Lung microvascular endothelial cell (primary cell): ENCODE data around the gene MYEOV. TPM values are rescaled to one million over a fixed set of nuclear protein-coding genes. Genes with fewer than 3 reads are reported as not detected.

Experiments
- DNase-seq, 2 donors: peaks; one replicate each; pipeline versions ENCODE4 v3.0.0 to v3.0.0-alpha.2; 2010; ENCODE audit warnings: low read depth in 2 of 2
- total RNA-seq: library from RNA; depleted of rRNA; stranded (reverse); fragments of >200 nt; gene quantifications from 2 replicates; pipeline ENCODE4 v1.2.1, GENCODE V29; 2014

MYEOV gene
- total RNA-seq, 1 donor from 2014 or later, result not detected

DNA sequence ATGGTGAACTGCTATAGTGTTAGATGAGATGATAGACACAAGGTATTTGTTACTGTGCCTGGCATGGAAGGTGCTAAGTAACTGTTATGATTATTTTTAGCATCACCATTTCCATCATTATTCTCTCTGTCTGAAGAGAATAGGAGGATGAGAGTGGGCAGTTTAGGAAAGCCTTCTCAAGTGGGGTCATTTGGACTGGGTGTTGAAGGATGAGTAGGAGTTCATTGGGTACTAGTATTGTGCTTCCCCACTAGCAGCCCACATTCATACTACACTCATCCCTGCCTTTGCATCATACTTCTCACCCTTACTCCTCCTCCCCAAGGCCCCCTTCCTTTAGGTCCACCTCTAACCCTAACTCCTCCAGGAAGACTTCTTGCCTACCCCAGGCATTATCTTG is 20.6 kb downstream of the MYEOV start:
- no peak for DNase-seq

GRCh38 chr11:69316956-69317355 is 23.0 kb downstream of the MYEOV start:
- no peak for DNase-seq

DNA sequence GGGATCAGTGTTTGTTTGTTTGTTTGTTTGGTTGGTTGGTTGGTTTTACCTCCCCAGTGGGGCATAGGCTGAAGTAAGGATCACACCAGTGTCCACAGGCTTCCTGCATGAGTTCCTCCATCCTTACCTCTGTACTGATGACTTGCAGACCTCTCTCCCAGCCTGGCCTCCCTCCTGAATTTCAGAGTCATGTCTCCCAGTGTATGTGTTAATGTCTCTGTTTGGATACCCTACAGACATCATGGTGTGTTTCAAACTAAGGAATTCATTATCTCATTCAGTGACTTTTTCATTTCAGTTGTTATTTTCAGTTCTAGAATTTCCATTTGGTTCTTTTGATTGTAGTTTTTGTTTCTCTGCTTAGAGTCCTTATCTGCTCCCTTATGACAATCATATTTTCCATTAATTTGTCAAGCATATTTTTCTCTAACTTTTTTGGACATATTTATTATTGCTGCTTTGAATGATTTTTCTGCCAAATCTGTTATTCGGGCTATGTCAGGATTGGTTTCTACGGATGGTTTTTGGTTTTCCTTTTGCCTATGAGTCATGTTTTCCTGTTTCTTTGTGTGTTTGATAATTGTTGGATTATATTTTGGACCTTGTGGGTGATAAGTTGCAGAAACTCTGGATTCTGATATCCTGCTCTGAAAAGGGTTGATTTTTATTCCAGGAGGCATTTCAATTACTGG is 23.6 kb downstream of the MYEOV start:
- peak; percentile 62 to 72 for DNase-seq

DNA sequence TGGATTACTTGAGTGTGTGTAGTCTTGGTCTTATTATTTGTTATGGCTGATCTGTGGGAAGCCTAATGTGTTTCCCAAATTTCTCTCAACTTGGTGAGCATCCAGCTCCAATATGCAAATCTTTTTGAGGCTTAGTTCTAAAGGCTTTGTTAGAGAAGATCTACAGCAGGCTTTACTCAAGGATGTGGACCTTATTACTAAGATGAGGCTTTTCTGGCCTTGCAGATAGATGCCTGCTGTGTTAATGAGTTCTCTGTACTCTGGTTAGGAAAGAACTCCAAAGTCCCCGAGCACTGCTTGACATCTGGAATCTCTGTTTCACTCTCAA is 24.1 kb downstream of the MYEOV start:
- no peak for DNase-seq

- no peak for DNase-seq
Measured at GRCh38 chr11:69319255-69320106, 25.5 kb downstream of the MYEOV start.

DNA sequence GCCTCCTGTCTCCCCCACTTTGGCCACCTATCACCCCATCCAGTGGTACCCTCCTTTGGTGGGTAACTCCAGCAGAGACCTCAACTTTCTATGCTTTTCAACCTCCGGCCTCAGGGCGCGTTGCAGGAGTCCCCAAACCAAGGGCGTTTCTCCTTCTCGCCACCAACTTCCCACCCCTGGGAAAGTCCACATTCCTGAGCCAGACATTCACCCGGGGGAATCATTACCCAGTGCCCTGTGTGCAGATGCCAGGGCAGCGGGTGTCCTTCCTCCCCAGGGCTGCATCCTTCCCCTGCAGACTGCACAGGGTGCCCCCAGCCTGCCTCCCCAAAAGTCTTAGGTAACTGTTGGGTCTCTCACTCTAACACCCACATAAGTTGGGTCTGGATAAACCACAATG is 26.4 kb downstream of the MYEOV start:
- no peak for DNase-seq

DNA sequence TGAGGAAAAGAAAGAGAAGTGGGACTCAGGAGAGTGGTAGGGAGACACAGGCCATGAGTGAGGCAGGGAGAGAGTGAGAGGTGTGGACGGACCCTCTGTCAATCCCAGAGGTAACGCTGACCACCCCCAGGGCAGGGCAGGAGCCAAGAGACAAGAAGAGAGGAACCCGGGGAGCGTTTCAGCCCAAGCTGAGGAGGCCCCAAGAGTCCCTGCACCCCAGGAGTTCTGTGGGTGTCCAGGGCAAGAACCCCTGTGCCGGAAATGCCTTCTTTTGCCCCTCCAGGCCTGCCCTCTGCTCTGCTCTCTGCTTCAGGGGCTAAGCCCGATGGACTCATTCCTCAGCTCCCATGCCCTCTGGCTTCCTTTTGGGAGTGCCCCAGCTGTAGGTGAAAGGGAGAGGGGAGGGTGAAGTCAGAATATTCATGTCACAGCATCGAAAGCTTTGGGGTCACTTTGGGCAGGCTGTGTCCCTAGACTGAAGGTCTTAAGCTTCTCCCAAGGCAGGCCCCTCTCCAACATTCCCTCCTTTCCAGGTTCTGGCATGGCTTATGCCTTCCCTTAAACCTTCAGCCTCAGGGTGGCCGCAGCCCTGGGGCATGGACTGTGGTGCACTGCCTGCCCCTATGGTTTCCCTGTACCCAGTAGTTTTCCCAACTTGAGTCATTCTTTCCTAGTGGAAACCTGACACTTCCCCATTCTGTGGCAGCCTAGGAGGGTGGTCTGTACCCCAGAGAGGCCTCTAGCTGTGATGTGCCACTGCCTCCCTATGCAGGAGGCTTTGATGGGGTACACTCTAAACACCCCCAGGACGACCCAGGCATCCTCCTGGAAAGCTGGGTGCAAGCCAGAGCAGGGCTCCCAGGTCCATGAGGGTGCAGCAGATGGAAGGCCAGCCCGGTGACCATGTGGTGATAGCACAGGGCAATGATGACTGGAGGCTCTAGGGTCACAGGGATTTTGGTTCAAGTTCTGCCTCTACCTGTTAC is 27.1 kb downstream of the MYEOV start:
- DNase-seq, result peak; percentile 38

DNA sequence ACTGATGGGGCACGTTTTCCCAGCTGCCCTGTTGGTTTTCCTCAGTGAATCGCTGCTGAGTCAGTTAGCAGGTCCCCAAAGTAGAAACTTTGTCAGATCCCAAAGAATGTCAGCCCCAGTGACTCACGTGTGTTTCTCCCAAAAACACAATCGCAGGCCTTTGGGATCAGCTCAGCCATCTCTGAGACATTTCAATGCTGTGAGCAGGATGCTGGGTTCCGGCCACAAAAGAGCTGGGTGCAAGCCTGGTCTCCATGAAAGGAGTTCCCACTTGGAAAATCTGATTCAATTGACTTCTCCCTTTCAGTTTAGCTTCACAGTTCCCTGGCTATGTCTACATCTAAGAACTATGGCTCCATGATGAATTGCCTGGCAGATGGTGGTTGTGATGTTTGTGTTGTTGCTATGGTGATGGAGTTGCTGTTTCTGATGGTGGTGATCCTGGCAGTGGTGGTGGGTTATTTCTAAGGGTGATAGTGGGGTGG is 28.0 kb downstream of the MYEOV start:
- peak; percentile 52 to 95 for DNase-seq

GRCh38 chr11:69325446-69325845 is 31.5 kb downstream of the MYEOV start:
- no peak for DNase-seq

DNA sequence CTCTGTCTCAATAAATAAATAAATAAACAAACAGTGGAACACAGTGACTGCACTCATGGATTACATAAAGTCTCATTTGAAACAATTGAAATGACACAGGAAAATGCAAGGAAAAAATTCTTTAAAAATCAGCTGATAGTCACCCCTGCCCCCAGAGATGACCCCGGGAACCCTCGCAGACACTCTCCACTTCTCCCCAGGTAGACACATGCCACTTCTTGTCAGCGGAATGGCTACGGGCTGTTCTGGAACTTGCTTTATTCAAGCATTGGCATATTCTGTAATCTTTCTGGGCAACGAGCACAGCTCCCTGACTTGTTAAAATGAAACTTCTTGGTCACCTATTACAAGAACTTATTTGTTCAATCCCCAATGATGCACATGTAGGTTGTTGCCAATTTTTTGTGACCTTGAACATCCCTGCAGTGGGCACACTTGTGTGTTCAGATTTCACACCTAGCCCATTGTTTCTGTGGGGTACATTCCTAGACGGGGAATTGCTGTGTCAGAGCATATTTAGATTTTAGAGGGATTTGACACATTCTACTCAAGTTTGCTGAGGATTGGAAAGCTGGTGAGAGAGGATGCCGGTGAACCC is 32.8 kb downstream of the MYEOV start:
- no peak for DNase-seq

GRCh38 chr11:69327741-69328191 is 33.8 kb downstream of the MYEOV start:
- no peak for DNase-seq

- no peak for DNase-seq
Measured at GRCh38 chr11:69328231-69328630, 34.3 kb downstream of the MYEOV start.

GRCh38 chr11:69329581-69329980 is 35.6 kb downstream of the MYEOV start:
- DNase-seq, result no peak

DNA sequence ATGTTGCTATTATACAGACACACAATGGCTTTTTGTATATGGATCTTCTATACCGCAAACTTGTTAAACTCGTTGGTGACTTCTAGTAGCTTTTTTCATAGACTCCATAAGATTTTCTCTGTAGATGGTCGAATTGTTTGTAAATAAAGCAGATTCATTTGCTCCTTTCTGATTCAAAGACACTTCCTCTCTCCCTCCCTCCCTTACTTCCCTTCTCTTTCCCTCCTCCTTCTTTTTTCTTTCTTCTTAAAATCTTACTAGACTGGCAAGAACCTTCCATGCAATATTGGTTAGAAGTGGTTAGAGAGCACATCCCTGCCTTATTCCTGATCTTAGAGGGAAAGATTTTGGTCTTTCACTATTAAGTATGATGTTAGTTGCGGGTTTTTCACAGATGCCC is 36.4 kb downstream of the MYEOV start:
- DNase-seq, result no peak

- DNase-seq, result no peak
Measured at GRCh38 chr11:69333149-69333710, 39.3 kb downstream of the MYEOV start.

DNA sequence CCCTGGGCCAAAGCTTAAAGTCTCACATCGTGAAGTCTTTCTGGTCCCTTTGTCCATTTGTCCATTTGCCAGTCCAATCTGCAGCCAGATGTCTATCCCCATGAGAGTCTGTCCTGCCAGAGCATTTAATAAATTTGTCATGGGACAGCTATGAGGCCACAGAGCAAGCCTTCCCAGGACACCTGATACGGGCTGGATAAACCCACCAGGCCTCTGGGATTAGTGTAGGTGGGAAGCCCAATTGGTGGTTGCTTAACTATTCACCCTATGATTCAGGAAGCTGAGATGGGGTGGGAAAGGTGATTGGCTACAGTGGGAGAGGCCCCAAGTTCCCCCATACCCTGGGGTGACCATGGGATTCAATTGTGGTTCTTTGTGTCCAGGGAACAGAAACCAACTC is 39.9 kb downstream of the MYEOV start:
- DNase-seq, result no peak

DNA sequence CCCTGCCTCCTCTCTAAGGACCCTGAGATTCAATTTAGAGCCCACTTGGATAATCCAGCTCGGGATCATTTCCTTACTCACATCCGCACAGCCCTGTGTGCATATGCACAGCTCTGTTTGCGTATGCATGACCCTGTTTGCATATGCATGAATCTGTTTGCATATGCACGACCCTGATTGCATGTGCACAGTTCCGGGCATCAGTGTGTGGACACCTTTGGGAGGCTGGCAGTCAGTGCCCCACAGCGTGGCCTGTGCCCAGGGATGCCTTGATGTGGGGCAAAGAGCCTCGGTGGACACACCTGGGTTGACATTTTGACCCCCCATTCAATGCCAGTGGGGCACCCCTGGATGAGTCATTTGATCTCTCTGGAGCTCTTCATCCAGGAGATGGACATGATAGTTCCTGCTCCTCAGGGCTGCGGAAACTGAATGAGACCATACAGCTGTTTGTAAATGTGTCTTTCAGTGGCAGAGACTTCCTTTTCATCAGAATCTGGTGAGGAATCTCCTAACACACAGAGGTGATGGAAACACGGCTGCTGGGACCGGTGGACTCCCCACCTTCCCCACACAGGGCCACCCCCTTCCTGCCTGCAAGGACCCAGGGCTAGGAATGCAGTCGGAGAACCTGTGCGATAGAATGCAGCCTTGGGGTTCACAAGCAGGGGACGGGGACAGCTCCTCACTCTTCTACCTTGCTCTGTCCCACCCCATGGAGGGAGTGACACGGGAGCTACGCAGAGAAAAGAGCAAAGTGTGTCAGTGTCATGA is 41.2 kb downstream of the MYEOV start:
- no peak for DNase-seq

DNA sequence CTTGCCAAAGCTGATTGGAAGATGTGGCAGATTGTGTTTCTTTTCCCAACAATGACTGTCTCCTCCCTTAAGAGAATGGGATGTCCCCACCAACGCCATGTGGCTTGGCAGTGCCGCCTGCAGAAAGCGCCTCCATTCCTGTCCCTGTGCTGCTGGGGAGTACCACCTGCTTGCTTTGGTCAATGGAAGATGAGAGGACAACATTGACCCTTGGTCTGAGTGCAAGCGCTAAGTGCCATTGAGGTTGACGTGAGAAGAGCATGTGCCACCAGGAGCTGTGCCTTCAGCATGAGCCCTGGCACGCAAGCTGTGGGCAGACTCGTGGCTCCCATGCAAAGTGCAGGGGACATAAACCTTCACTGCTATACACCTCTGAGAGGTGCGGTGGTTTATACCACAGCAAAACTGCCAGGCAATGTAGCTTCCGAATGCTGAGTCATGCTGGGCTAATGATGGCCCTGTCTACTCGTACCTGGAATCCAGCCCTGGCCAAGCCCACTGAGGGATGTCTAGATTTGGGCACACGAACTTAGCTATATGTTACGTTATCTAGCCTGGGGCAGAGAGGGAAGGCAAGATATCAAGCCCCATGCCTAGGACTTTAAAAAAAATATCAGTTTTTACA is 41.9 kb downstream of the MYEOV start:
- no peak for DNase-seq

GRCh38 chr11:69337211-69337721 is 43.3 kb downstream of the MYEOV start:
- peak in 1 of 2 donors; percentile 30 for DNase-seq
